Amniotic epithelial cell (primary cell): ENCODE measurements around the gene HSPB6.

ENCODE experiments used
- DNase-seq: peaks from one replicate; pipeline ENCODE4 v3.0.0-alpha.2; 2010; ENCODE audit warnings: low read depth

HSPB6 gene

GRCh38 chr19:35745328-35746086, 11.3 kb downstream of the HSPB6 start, which contains the start of the genes PSENEN and U2AF1L4:
TSS of gene PSENEN (plus strand) at chr19:35745651. CDS start at chr19:35745931, 280 bp downstream.
TSS of gene U2AF1L4 (minus strand) at chr19:35745418. CDS start at chr19:35745391, 27 bp downstream.
- peak; percentile 99 for DNase-seq

GRCh38 chr19:35744430-35745327, 12.2 kb downstream of the HSPB6 start:
- DNase-seq, result peak; percentile 94

DNA sequence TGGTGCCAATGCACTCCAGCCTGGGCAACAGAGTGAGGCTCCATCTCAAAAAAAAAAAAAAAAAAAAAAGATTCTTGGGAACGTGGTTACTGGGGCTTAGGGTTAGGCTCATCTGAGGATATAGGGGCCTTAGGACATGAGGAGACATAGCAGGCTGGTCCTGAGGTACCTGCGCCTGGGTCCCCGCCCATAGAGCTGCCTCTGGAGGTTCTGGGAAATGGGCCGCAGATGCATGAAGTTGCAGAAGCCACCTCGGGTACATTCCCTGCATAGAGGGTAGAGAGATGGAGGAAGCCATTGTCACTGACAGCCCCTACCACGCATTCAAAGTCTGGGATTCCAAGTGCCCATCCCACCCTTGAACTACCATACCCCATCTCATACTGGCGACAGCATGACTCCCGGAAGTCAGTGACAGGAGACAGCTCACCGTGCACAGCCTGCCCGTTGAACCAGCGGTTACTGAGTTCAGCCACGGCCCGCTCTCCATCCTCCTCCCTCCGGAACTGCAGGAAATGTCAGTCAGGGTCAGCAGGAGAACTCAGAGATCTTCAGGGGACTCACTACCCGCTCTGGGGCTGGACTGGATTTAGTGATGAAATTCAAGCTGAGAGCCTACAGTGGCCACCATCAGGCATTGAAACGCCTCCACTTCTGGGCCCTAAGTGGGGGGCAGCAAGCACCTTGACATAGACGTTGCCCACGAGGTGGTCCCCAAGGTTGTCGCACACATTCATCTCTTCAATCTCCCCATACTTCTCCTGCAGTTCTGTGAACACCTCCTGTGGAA, 13.0 kb downstream of the HSPB6 start:
- no peak for DNase-seq

GRCh38 chr19:35742121-35742724, 14.6 kb downstream of the HSPB6 start, which contains the start of gene IGFLR1:
TSS of gene IGFLR1 (minus strand) at chr19:35742452. CDS start at chr19:35741180, 1,272 bp downstream.
- DNase-seq, result no peak

GRCh38 chr19:35741203-35741515, 15.7 kb downstream of the HSPB6 start:
- DNase-seq, result no peak

- peak; percentile 95 for DNase-seq
Measured at GRCh38 chr19:35740423-35741202, 16.2 kb downstream of the HSPB6 start.

- no peak for DNase-seq
Measured at GRCh38 chr19:35740108-35740422, 16.8 kb downstream of the HSPB6 start.

GRCh38 chr19:35739275-35740107, 17.3 kb downstream of the HSPB6 start:
- DNase-seq, result no peak

DNA sequence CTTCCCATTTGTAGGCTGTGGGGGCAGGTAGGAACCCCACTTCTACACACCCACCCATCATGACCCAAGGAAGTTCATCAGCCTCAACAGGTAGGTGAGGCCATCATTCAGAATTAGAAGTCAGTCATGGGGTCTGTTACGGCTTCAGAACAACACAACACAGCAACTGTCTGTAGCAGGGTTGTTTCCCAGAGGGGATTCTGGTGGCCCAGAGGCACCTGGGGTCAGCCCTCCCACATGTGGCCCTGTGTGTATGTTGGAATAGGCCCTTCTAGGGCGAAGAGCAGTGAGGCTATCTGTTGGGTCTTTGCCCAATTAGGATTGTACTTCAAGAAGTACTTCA, 18.0 kb downstream of the HSPB6 start:
- DNase-seq, result no peak

- DNase-seq, result no peak
Measured at GRCh38 chr19:35738021-35738886, 18.6 kb downstream of the HSPB6 start.

GRCh38 chr19:35736913-35737886, 19.6 kb downstream of the HSPB6 start:
- no peak for DNase-seq

DNA sequence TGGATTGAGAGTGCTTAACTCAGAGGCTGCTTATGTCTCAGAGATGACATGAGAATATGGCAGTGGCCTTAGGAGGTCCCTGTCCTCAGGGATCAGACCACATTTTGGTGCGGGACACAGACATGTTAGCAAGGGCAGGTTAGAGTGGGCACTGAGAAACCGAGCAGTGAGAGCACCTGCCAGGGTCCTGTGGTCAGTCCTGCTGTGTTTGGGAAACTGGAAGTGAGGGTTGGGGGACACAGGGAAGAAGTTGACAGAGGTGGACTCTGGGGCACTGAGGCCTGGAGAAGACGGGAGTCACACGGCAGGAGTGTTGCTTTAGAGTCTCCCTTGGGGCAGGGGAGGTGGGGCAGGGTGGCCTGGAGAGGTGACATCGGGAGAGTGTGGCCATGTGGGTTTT, 21.9 kb downstream of the HSPB6 start:
- no peak for DNase-seq

GRCh38 chr19:35734273-35734672, 22.6 kb downstream of the HSPB6 start:
- DNase-seq, result no peak

DNA sequence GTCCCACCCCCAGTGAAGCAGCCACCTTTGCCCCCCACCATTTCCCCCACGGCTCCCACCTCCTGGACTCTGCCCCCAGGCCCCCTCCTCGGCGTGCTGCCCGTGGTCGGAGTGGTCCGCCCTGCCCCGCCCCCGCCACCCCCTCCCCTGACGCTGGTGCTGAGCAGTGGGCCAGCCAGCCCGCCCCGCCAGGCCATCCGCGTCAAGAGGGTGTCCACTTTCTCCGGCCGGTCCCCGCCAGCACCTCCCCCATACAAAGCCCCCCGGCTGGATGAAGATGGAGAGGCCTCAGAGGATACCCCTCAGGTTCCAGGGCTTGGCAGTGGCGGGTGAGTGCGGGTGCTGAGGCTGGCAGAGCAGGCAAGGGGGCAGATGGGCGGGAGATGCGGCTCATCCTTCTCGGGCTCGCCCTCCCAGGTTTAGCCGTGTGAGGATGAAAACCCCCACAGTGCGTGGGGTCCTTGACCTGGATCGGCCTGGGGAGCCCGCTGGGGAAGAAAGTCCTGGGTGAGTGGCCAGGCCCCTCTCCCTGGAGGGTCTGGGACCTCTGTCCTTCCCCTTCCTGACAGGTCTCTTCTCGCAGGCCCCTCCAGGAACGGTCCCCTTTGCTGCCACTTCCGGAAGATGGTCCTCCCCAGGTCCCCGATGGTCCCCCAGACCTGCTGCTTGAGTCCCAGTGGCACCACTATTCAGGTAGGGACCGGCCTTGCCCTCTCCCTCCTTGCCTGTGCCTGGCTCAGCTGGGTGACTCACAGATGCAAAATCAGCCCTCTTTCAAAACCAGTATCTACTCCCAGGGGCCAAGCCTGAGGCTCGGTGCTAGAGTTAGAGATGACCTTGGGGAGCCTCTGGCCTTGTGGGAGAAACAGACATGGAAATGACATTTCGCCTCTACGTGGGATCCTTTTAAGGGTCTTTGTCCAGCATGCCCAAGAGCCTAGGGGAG, 23.4 kb downstream of the HSPB6 start:
- no peak for DNase-seq

GRCh38 chr19:35732540-35733179, 24.2 kb downstream of the HSPB6 start:
- no peak for DNase-seq

DNA sequence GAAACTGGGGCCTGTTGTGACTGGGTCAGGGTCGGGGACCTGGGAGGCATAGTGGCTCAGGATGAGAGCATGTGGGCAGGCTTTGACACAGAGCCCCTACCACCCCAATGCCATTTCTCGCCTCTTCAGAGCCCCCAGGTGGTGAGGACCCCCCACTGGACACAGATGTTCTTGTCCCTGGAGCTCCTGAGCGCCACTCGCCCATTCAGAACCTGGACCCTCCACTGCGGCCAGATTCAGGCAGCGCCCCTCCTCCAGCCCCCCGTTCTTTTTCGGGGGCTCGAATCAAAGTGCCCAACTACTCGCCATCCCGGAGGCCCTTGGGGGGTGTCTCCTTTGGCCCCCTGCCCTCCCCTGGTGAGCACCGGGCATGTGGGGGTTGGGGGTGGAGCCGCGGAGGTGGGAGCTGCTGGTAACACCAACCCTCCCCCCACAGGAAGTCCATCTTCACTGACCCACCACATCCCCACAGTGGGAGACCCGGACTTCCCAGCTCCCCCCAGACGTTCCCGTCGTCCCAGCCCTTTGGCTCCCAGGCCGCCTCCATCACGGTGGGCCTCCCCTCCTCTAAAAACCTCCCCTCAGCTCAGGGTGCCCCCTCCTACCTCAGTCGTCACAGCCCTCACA, 24.9 kb downstream of the HSPB6 start:
- no peak for DNase-seq
